HEK293 (cell line): ENCODE data around the gene TK2.

Source experiments
- CTCF ChIA-PET: fragments of 350-600 bp; formaldehyde crosslinking; extraction: SDS; loops from one replicate; lab custom pipeline; 2021; ENCODE audit warnings: antibody characterized with exemption; lab: Yijun Ruan, JAX
- POLR2A ChIA-PET: fragments of 300-600 bp; formaldehyde crosslinking; extraction: SDS; loops from one replicate; lab custom pipeline; 2020; ENCODE audit warnings: antibody characterized with exemption, inconsistent platforms; lab: Yijun Ruan, JAX
- H3K27ac ChIP-seq: fragments of 200-500 bp; sonication (Bioruptor generic); 2 replicates; pipeline ENCODE4 v1.5.1; 2014; ENCODE audit warnings: low read depth, low read length, control low read depth, inconsistent platforms; ENCODE audit errors: extremely low read depth
- H3K36me3 ChIP-seq, 2 experiments: fragments of 200-500 bp in 1 of 2; sonication (Bioruptor generic) in 1 of 2; 1 replicate in 1 of 2; 2 replicates in 1 of 2; pipeline ENCODE4 v1.5.1; 2014 to 2017; ENCODE audit warnings: inconsistent platforms in 2 of 2, low read length in 2 of 2; ENCODE audit not compliant: control insufficient read depth in 2 of 2, insufficient read depth in 1 of 2
- H3K4me1 ChIP-seq: fragments of 200-500 bp; sonication (Bioruptor generic); 2 replicates; pipeline ENCODE4 v1.5.1; 2014; ENCODE audit warnings: mild to moderate bottlenecking, low read length, inconsistent platforms; ENCODE audit not compliant: control insufficient read depth, insufficient read depth
- H3K4me3 ChIP-seq: 2 replicates; pipeline ENCODE4 v1.5.1; 2011; ENCODE audit warnings: low read depth, mild to moderate bottlenecking, control low read depth, low read length, moderate library complexity
- H3K9me3 ChIP-seq: fragments of 200-500 bp; sonication (Bioruptor generic); 2 replicates; pipeline ENCODE4 v1.5.1; 2014; ENCODE audit warnings: low read depth, low read length, inconsistent platforms; ENCODE audit not compliant: control insufficient read depth, insufficient read depth
- AEBP2 ChIP-seq: fragments of 450-650 bp; formaldehyde crosslinking; IDR thresholded peaks from 2 replicates; pipeline ENCODE4 v1.5.1; 2016; ENCODE audit warnings: missing biosample characterization, missing genetic modification characterization, borderline replicate concordance
- BCL11A ChIP-seq: fragments of 450-650 bp; formaldehyde crosslinking; IDR thresholded peaks from 2 replicates; pipeline ENCODE4 v1.5.1; 2016; ENCODE audit warnings: low read depth, missing biosample characterization, missing genetic modification characterization
- ELK4 ChIP-seq: IDR thresholded peaks from 2 replicates; pipeline ENCODE4 v1.6.1; 2011; ENCODE audit warnings: mild to moderate bottlenecking, low read depth, low read length, borderline replicate concordance
- GFI1B ChIP-seq: fragments of 450-650 bp; formaldehyde crosslinking; IDR thresholded peaks from 2 replicates; pipeline ENCODE4 v1.5.1; 2016; ENCODE audit warnings: missing biosample characterization, missing genetic modification characterization
- KLF17 ChIP-seq: fragments of 450-650 bp; formaldehyde crosslinking; IDR thresholded peaks from 2 replicates; pipeline ENCODE4 v1.5.1; 2016; ENCODE audit warnings: missing biosample characterization, missing genetic modification characterization
- MYNN ChIP-seq: fragments of 450-650 bp; formaldehyde crosslinking; IDR thresholded peaks from 2 replicates; pipeline ENCODE4 v1.5.1; 2016; ENCODE audit warnings: missing biosample characterization, missing genetic modification characterization, borderline replicate concordance
- SALL2 ChIP-seq: fragments of 450-650 bp; formaldehyde crosslinking; IDR thresholded peaks from 2 replicates; pipeline ENCODE4 v1.5.0; 2017; ENCODE audit warnings: missing biosample characterization, mild to moderate bottlenecking, missing genetic modification characterization, borderline replicate concordance
- ZBTB7A ChIP-seq: fragments of 450-650 bp; formaldehyde crosslinking; IDR thresholded peaks from 2 replicates; pipeline ENCODE4 v1.5.1; 2016; ENCODE audit warnings: low read depth, missing biosample characterization, missing genetic modification characterization
- ZNF138 ChIP-seq: fragments of 450-650 bp; formaldehyde crosslinking; IDR thresholded peaks from 2 replicates; pipeline ENCODE4 v1.5.1; 2016; ENCODE audit warnings: missing biosample characterization, missing genetic modification characterization, borderline replicate concordance
- ZNF2 ChIP-seq: fragments of 450-650 bp; formaldehyde crosslinking; IDR thresholded peaks from 2 replicates; pipeline ENCODE4 v1.5.1; 2016; ENCODE audit warnings: missing biosample characterization, missing genetic modification characterization
- ZNF292 ChIP-seq: fragments of 450-650 bp; formaldehyde crosslinking; IDR thresholded peaks from 2 replicates; pipeline ENCODE4 v1.5.1; 2016; ENCODE audit warnings: low read depth, missing biosample characterization, missing genetic modification characterization, borderline replicate concordance
- ZNF404 ChIP-seq: fragments of 450-650 bp; formaldehyde crosslinking; IDR thresholded peaks from 2 replicates; pipeline ENCODE4 v1.5.1; 2017; ENCODE audit warnings: missing biosample characterization, missing genetic modification characterization
- ZNF518A ChIP-seq: fragments of 450-650 bp; formaldehyde crosslinking; conservative IDR thresholded peaks from 2 replicates; pipeline ENCODE4 v1.5.1; 2016; ENCODE audit warnings: low read depth, missing biosample characterization, missing genetic modification characterization
- ZNF558 ChIP-seq: fragments of 450-650 bp; formaldehyde crosslinking; IDR thresholded peaks from 2 replicates; pipeline ENCODE4 v1.5.1; 2016; ENCODE audit warnings: missing biosample characterization, missing genetic modification characterization
- ZNF571 ChIP-seq: fragments of 450-650 bp; formaldehyde crosslinking; IDR thresholded peaks from 2 replicates; pipeline ENCODE4 v1.5.0; 2017; ENCODE audit warnings: missing biosample characterization, missing genetic modification characterization
- ZNF658 ChIP-seq: fragments of 450-650 bp; formaldehyde crosslinking; IDR thresholded peaks from 2 replicates; pipeline ENCODE4; 2016; ENCODE audit warnings: missing biosample characterization, missing genetic modification characterization
- ZNF664 ChIP-seq: fragments of 450-650 bp; formaldehyde crosslinking; IDR thresholded peaks from 2 replicates; pipeline ENCODE4 v1.5.1; 2016; ENCODE audit warnings: missing biosample characterization, missing genetic modification characterization
- ZNF76 ChIP-seq: fragments of 450-650 bp; formaldehyde crosslinking; IDR thresholded peaks from 2 replicates; pipeline ENCODE4; 2016; ENCODE audit warnings: low read depth, missing biosample characterization, missing genetic modification characterization, borderline replicate concordance
- ZNF830 ChIP-seq: fragments of 450-650 bp; IDR thresholded peaks from 2 replicates; pipeline ENCODE4 v1.5.0; 2018; ENCODE audit warnings: missing biosample characterization, missing genetic modification characterization, low read depth, mild to moderate bottlenecking, moderate library complexity
- TF ChIP-seq, protein P1 (sequence below): fragments of 450-650 bp; formaldehyde crosslinking; IDR thresholded peaks from 2 replicates; pipeline ENCODE4 v1.5.1; 2016; ENCODE audit warnings: missing biosample characterization, missing genetic modification characterization
- TF ChIP-seq, protein P2 (sequence below): fragments of 450-650 bp; formaldehyde crosslinking; IDR thresholded peaks from 2 replicates; pipeline ENCODE4 v1.5.1; 2017; ENCODE audit warnings: missing biosample characterization, missing genetic modification characterization

TK2 gene

GRCh38 chr16:66485376-66485775, 64.5 kb downstream of the TK2 start:
- Histone ChIP-seq H3K4me3 (no peak overlapping the region), H3K4me1 (no peaks in the 10 kb centered on the region), H3K27ac (no peak overlapping the region), H3K36me3 (no peaks in the 10 kb centered on the region), H3K9me3 (no peaks in the 10 kb centered on the region)
- ChIA-PET POLR2A (no interaction called here), CTCF (interaction anchor here (0.7 to 4.2 kb wide), 5 partner anchors 11 to 165 kb away, joined by 3 to 55 read pairs (median 4); no protein-coding TSS in a partner anchor)
- TF ChIP-seq ELK4, result no peak
- TF ChIP-seq ZNF292 (tag by site-specific recombination), result no peak
- TF ChIP-seq MYNN (tag by site-specific recombination), result no peak
- TF ChIP-seq, protein P1, sequence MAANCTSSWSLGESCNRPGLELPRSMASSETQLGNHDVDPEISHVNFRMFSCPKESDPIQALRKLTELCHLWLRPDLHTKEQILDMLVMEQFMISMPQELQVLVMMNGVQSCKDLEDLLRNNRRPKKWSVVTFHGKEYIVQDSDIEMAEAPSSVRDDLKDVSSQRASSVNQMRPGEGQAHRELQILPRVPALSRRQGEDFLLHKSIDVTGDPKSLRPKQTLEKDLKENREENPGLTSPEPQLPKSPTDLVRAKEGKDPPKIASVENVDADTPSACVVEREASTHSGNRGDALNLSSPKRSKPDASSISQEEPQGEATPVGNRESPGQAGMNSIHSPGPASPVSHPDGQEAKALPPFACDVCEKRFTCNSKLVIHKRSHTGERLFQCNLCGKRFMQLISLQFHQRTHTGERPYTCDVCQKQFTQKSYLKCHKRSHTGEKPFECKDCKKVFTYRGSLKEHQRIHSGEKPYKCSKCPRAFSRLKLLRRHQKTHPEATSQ (tag by site-specific recombination), result no peak
- no peak for TF ChIP-seq ZNF138 (tag by site-specific recombination)
- no peak for TF ChIP-seq GFI1B (tag by site-specific recombination)
- TF ChIP-seq BCL11A (tag by site-specific recombination), result no peak
- no peak for TF ChIP-seq AEBP2 (tag by site-specific recombination)
- no peak for TF ChIP-seq ZBTB7A (tag by site-specific recombination)
- no peak for TF ChIP-seq ZNF571 (tag by site-specific recombination)

- Histone ChIP-seq H3K4me3 (no peak overlapping the region), H3K36me3 (no peaks in the 10 kb centered on the region), H3K9me3 (no peaks in the 10 kb centered on the region), H3K27ac (no peak overlapping the region), H3K4me1 (no peaks in the 10 kb centered on the region)
- ChIA-PET POLR2A (no interaction called here), CTCF (interaction anchor here (0.7 to 4.2 kb wide), 5 partner anchors 10 to 128 kb away, joined by 3 to 55 read pairs (median 4); no protein-coding TSS in a partner anchor)
- no peak for TF ChIP-seq ZNF76 (tag by site-specific recombination)
- TF ChIP-seq ZNF830 (tag by site-specific recombination), result no peak
- TF ChIP-seq, protein P2, sequence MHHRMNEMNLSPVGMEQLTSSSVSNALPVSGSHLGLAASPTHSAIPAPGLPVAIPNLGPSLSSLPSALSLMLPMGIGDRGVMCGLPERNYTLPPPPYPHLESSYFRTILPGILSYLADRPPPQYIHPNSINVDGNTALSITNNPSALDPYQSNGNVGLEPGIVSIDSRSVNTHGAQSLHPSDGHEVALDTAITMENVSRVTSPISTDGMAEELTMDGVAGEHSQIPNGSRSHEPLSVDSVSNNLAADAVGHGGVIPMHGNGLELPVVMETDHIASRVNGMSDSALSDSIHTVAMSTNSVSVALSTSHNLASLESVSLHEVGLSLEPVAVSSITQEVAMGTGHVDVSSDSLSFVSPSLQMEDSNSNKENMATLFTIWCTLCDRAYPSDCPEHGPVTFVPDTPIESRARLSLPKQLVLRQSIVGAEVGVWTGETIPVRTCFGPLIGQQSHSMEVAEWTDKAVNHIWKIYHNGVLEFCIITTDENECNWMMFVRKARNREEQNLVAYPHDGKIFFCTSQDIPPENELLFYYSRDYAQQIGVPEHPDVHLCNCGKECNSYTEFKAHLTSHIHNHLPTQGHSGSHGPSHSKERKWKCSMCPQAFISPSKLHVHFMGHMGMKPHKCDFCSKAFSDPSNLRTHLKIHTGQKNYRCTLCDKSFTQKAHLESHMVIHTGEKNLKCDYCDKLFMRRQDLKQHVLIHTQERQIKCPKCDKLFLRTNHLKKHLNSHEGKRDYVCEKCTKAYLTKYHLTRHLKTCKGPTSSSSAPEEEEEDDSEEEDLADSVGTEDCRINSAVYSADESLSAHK (tag by site-specific recombination), result no peak
- no peak for TF ChIP-seq ZNF518A
- TF ChIP-seq ZNF2 (tag by site-specific recombination), result no peak
- no peak for TF ChIP-seq ZNF404 (tag by site-specific recombination)
- TF ChIP-seq SALL2, result no peak
- no peak for TF ChIP-seq KLF17 (tag by site-specific recombination)
- no peak for TF ChIP-seq ZNF658 (tag by site-specific recombination)
- no peak for TF ChIP-seq BCL11A (tag by site-specific recombination)
- no peak for TF ChIP-seq ZNF664 (tag by site-specific recombination)
- no peak for TF ChIP-seq ZNF558 (tag by site-specific recombination)
Observed at GRCh38 chr16:66484453-66485213, 65.3 kb downstream of the TK2 start.
